Transverse colon (tissue), 4 donors: ENCODE measurements around the gene CCM2L.

Experiments used
- POLR2AphosphoS5 ChIP-seq, 3 donors: sonication (generic); formaldehyde crosslinking; IDR thresholded peaks; one replicate each; pipeline ENCODE4 v1.6.1; 2016; ENCODE audit warnings: antibody characterized with exemption in 3 of 3
- TF ChIP-seq, protein P1 (sequence below), 5 experiments: fragments of 200-600 bp in 3 of 5; fragments of 450-650 bp in 2 of 5; sonication (generic) in 3 of 5; IDR thresholded peaks; 1 replicate in 2 of 5; 2 replicates in 3 of 5; pipeline ENCODE4 v1.5.1; 2016 to 2017; ENCODE audit warnings: antibody characterized with exemption in 5 of 5, inconsistent platforms in 3 of 5, mild to moderate bottlenecking in 2 of 5, moderate library complexity in 1 of 5

DNA sequence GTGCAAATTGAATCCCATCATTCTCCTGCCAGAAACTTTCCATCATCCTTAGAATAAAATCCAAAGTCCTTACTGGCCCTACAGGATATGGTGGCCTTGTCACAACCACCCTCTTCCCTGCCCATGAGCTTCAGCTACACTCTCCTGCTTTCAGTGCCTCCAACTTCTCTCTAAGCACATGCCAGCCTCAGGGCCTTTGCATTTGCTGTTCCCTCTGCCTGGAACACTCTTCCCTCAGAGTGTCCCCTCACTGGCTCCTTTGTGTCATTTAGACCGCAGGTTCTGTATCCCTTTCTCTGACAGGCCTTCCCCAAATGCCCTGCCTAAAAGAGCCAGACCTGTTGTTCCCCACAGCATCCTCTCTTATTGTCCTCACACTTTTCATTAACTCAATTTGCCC, 60.0 kb downstream of the CCM2L start:
- TF ChIP-seq, protein P1, sequence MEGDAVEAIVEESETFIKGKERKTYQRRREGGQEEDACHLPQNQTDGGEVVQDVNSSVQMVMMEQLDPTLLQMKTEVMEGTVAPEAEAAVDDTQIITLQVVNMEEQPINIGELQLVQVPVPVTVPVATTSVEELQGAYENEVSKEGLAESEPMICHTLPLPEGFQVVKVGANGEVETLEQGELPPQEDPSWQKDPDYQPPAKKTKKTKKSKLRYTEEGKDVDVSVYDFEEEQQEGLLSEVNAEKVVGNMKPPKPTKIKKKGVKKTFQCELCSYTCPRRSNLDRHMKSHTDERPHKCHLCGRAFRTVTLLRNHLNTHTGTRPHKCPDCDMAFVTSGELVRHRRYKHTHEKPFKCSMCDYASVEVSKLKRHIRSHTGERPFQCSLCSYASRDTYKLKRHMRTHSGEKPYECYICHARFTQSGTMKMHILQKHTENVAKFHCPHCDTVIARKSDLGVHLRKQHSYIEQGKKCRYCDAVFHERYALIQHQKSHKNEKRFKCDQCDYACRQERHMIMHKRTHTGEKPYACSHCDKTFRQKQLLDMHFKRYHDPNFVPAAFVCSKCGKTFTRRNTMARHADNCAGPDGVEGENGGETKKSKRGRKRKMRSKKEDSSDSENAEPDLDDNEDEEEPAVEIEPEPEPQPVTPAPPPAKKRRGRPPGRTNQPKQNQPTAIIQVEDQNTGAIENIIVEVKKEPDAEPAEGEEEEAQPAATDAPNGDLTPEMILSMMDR (IDR thresholded peaks at IDR 0.05): no peak
- TF ChIP-seq POLR2AphosphoS5 (IDR thresholded peaks at IDR 0.05): no peak
